GM18858 (cell line): ENCODE measurements around the gene FILIP1.
A peak's percentile ranks its signal among the peaks of the same experiment; 100 is the strongest.
"Not testable (repeated sequence)": the region's sequence is repeated elsewhere in the genome, so short reads cannot be mapped to it uniquely, and the experiment has no call there.

ENCODE experiments used
- ATAC-seq: cut with Tn5 transposase; IDR thresholded peaks from one replicate; pipeline ENCODE4 v1.9.1; 2021; ENCODE audit not compliant: unreplicated experiment

Gene FILIP1

DNA sequence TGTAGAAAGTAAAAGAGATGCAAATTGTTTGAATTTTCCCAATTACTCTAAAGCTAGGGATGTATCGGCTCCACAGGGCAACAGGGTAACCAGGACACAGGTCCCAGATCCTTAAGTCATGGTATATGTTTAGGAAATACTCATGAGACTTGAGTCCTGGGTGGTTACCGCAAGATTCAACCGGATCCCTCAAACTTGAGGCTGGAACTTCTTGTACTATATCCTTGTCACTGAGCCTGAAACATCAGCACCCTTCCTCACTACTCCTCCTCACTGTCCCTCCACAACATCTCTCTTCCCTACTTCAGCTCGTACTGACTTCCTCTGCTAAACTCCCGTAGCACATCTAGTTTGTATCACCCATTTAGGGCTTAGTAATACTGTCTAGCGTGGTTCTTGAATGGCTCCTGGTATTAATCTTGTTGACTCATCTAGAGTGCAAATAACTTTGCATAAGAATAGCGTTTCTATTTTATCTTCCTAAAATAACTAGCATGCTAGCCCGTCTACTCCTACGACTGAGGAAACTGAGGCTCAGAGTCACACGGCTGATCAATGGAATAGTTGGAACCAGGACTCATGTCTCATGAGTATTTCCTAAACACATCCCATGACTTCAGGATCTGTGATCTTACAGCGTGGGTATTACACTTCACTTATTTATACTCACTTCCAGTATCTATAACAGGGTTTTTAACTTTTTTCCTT, 72.1 kb downstream of the FILIP1 start:
- no peak for ATAC-seq

DNA sequence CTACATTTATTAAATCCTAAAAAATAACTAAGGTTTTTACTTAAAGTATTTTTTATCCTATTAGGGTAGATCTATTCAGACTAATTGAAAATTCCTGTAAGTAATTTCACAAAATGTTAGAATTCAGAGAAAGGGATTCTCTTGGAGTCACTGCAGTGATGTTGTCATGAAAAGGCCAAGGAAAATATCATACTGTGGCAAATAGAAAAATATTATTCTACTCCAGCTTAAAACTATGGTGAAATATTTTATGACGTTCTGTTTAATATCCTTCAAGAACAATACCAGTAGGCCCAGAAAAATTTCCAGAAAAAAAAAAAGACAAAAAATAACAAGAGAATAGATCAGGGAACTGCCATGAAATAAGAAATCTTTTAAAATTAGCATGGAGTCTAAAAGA, 73.6 kb downstream of the FILIP1 start:
- ATAC-seq = no peak

DNA sequence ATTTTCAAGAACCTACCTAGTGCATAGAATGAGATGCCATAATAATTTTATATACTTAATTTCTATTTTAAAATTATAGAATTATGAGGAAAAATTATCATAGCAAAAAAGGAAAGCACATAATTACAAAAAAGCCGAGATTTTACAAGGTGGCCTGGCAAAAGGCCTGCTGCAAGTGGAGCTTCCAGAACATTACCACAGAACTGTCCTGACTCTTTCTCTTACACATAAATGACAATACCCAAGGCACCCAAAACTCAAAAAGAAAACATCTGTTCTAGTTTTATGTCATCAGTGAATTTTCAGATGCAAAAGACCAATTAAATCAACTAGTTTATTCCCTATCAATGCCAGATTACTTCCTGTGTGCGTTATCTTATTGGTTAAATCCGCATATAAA, 74.2 kb downstream of the FILIP1 start:
- ATAC-seq = no peak

DNA sequence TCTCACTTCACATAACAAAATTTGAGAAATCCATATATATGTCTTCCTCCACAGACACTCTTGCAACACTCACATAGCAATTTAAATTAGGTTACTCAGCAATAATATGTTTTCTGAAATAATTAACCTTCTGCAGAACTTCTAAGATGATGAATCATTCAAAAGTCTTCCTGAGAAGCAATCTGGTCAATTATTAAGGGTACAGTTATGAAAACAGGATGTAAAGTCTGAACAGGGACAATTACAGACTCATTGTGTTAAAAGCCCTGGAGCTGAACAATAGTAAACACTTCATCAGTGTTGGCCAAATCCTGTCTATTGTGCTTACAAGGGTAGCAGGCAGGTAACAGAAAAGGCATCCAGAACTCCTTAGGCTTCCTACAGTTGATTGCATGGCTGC, 75.4 kb downstream of the FILIP1 start:
- ATAC-seq = peak; percentile 75

DNA sequence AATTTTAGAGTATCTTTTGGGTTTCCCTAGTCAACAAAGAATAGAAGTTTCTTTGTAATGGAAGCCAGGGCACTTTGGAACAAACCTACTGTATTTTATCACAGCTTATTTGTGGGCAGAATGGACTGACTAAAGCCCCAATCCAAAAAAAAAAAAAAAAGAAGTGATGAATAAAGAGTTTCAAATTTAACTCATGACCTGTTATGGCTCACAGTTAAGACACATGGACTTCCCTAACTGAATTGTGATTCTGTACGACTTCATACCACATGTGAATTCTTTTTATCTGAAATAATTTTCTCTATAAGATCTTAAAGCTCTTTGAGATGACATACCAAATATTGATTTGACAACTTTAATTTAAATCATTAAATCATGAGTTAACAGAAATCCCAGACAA, 77.2 kb downstream of the FILIP1 start:
- no peak for ATAC-seq

DNA sequence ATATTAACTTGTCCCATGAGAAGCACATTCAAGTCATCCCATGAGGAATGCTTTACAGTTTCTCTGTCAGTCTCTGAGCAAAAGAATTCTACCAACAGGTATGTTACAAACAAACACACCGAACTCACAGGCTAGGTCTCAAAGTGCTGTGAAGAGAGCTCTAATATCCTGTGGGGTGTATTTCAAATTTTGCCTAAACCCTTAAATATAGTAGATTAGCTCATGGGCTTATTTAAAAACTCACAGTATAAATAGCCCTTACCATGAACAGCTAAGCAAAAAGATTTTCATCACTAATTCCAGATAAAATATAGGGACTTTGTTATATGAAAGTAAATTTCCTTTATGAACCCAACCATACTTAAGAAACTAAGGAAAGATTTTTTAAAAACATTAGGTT, 77.8 kb downstream of the FILIP1 start:
- no peak for ATAC-seq

DNA sequence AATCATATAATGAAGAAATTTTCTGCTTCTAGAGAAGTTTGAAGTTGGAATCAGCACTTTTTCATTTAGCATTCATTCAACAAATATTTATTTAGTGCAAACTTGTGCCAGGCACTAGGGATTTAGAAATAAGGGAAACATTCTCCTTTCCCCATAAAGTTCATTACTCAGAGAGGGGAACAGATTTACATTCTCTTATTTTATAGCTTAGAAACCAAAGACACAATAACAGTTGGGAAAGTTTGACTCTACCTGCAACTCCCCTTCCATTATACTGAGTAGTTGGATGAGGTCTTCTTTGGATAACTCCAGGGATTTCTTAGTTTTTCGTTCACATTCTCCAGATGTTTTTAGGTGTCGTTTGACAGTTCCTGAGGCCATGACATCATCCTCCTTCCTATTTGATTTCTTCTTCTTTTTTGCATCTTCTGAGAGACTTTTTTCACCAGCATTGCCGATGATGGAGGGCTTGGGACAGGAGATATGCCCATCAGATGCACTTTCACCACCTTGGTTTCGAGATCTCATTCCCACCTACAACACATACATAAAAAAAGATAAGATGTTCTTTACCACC, 79.1 kb downstream of the FILIP1 start:
- no peak for ATAC-seq

DNA sequence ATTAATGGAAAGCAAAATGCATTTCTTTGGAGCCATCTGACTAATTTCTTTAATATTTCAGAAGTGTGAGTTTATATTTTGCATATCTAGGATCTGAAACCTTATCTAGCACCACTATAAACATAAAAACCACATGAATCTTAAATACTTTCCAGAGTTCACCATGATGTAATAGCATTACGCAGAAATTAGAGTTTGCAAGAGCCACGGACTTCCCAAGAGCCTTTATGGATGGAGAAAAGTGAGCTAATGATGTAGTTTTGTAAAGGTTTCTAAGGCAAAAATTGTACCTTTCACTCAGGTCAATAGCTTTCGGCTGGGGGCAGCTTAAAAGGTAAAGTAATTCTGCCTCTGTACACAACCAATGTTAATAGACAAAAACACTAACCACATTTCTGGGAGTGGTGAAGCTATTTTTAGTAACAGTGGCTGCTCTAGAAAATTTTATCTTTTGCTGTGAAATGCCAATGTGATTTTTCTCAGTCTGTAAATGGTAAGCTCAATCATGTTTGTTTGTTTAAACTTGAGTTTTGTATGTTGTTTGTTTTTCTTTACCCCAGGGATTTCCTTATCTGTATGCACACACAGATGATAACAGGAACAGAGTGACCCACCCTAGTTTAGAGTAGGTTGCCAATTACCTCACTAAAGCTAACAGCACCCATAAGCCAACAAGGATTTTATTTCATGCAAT, 80.5 kb downstream of the FILIP1 start:
- ATAC-seq = no peak

DNA sequence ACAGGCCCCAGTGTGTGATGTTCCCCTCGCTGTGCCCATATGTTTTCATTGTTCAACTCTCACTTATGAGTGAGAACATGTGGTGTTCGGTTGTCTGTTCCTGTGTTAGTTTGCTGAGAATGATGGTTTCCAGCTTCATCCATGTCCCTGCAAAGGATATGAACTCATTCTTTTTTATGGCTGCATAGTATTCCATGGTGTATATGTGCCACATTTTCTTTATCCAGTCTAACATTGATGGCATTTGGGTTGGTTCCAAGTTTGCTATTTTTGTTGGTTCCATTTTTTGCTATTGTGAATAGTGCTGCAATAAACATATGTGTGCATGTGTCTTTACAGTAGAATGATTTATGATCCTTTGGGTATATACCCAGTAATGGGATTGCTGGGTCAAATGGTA, 83.0 kb downstream of the FILIP1 start:
- not testable (repeated sequence) for ATAC-seq

DNA sequence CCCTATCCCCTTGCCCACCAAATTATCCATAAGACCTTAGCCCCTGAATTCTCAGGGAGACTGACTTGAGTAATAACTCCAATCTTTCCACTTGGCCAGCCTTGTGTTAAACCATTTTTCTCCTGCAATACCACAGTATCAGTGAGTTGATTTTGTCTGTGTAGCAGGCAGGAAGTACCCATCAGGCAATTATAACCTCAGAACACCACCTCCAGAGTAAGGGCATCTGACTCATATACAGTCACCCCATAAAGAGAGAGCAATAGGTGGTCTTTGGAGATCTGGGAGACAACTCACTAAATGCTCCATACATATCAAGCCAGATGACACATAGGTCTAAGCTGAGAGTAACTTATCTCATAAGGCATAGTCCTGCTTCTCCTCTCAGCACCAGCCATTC, 83.7 kb downstream of the FILIP1 start:
- no peak for ATAC-seq

DNA sequence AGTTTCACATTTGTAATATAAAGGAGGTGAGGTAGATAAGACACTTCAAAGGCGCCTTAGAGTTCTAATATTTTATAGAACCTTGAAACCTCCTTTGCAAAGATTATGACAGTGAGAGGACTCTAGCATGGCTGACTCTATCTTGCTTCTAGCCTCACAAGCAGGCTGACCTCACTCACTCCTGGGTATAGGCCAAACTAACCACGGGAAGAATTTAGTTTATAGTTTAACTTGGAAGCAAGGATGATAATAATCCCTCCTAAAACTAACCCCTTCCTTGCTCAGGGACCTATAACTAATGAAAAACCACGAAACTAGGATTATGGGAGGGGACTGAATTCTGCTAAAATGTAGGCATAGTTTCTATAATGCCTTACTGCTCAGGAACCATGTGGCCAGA, 84.3 kb downstream of the FILIP1 start:
- no peak for ATAC-seq

DNA sequence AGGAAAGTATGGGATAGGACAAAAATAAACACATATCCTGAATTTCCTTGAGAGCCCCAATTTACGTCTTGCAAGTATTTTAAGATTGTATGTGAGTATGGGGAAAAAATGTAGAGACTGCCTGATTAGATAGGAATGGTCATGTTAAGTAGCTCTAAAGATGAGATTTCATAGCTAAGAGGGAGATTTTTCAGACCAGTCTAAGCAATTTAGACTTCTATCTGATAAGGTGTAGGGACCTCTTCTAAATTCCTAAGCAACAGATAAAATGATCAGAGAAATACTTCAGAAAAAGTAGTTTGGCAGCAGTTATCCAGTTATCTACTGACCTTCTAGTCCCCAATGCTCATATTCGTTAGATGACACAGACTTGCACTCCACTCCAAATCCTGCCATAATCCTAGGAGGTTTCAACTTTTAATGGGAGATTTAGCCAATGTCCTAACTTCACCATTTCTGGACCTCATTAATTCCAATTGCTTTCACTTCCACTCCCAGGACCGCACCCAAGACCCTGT, 90.0 kb downstream of the FILIP1 start:
- ATAC-seq = no peak

DNA sequence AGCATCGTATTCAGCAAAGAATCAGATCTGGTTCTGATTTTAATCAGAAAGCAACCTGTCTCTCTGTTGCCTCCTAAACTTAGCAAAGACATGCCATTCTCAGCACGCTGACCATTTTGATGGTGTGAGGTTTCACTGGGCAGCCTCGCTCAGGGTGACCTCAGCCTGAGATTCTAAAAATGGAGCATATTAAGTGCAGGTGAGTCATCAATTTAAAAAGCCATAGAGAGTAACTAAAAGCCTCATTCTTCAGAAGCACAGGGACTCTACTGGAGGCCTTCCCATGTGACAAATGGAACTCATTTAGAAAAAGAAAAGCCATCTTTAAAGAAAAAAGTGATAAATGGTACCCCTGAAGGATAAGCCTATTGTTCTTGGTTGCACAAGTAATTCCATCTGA, 91.3 kb downstream of the FILIP1 start:
- no peak for ATAC-seq

DNA sequence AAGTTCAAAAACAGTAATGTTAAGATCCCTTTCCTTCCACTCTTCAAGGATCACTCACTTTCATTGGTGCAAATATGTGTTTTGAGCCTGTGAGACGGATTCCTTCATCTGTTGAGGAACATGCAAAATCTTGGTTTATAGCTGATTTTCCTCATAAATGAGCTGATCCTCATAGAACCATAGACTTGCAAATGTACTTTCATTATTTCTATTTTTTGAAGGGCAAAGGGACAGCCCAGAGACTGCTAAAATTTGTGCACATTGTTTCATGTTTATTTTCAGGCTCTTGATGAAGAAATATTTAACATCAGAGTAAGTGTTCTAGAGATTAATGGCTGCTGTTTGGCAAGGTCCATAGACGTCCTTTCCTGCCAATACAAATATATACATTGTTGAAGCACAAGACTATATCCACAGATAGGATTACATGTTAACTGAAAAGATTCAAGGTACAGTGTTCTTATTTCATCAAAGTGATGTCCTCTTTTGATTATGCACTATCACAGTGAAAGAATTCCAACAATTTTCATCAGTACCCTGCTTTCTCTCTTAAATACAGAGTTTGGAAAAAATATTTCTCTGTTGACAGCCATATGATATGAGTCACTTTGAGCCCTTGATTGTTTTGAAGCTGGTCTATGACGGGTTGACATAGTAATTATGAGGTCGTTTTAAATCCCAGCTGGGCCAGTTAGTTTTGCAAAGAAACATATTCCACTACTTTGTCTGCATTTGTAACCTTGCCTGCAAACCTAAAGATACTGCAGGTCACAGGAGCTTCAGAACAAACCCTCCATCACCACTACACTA, 95.7 kb downstream of the FILIP1 start:
- no peak for ATAC-seq

DNA sequence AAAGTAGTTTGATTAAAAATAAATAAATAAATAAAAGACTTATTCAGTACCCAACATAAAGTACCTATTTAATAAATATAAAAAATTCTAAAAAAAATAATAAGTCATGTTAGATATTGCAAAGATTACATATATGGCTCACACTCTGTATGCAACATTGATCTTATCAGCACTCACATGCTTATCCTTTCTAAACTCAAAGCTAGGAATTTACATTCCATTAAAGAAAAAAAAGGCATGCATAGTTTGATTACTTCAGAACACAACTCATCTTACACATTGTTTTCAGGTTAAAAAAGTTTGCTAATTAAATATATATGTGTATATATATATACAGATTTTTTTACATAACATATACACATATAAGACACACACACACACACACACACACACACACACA, 96.4 kb downstream of the FILIP1 start:
- ATAC-seq = no peak

DNA sequence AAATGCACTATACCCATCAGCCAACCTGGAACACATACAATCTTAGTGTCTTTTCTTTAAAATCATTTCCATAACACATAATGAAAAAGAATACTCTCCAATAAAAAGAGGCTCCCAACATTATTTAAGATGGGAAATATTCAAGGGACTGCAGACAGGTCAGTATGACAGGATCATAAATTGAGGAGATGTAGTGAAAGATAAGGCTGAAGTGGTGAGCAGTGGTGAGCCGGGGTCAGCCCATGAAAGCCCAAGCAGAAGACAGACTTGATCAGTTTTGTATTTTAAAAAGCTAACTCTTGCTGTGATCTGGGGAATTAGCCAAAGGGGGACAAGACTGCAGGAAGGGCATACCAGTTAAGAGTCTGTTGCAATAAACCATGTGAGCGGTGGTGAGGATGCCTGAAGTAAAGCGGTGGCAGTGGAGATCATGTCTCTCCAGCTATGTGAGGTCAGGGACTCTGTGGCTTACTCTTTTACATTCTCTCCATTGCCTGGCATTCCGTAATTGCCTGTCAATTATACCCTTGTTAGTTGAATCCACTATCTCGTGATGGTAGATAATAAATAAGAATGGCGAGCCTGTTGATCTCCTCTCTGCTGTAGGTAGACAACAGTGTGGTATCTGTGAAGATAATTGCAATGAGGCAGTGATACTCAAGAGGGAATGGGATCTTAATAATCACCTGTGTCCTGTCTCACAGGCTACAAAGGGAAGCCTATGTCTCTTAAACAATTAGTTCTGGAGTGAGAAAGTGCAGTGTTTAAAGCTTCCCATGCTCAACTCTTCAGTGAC, 97.4 kb downstream of the FILIP1 start:
- no peak for ATAC-seq

DNA sequence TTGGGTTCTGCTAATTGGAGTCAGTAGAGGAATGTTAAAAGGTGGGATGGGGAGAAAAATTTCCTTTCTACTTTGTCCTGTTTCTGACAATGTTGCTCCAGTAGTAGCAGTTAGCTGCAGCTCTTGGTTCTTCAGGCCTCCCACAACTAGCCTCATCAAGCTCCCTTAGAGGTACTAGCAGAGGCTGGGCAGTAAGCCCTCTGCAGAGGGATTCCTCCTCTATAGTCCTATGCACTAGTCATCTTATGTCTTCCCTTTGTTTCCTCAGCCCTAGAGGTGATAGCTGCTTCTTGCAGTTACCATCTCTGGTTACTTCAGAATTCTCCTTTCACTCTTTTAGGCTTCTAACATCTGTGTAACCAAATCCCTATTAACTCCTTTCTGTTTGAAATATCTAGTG, 99.8 kb downstream of the FILIP1 start:
- no peak for ATAC-seq

DNA sequence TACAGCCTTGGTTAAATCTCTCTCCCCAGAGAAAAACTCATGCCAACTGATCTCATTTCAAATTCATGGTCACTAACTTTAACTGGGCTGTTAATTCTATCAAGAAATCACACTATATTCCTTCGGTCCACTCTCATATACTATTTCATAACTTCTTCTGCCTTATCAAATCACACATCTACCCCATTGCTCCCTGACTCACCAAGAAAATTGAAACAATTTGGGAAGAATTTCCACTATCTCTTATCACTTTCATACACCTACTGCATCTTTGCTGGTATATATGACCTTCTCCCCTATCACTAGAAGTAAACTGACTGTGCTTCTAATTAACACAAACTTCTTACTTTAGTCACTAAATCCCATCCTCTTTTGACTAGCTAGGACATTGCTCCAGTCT, 102.3 kb downstream of the FILIP1 start:
- ATAC-seq = no peak

DNA sequence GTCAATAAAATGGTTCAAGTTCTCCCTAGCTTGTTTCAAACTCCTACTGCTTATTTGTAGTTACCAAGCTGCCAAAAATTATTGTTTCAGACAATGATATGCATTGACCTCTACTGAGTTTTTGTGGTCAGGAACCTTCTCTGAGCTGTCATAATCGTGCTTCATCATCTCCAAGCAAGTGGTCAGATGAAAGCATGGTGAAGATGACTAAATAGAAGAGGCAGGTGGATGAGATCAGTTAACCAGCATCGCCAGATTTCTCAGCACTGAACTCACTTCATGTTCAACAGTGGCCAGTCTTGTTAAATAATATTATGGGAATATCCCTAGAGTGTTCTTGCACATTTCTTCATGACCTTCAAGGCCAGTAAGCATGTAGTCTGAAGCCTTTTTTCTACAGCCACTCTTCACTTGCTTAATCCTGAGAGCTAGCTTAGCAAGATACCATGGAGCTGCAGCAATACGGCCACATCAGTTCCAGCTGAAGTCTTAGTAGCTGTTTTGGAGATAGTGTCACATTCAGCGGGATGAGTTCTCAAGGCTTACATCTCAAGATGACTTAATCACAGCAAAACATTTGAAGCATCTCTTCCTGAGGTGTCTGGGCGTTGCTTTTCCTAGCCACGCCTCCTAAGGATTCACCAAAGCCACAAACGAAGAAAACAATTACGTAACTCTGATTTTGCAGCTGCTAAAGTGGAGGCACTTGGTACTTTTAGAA, 107.4 kb downstream of the FILIP1 start:
- ATAC-seq = no peak

DNA sequence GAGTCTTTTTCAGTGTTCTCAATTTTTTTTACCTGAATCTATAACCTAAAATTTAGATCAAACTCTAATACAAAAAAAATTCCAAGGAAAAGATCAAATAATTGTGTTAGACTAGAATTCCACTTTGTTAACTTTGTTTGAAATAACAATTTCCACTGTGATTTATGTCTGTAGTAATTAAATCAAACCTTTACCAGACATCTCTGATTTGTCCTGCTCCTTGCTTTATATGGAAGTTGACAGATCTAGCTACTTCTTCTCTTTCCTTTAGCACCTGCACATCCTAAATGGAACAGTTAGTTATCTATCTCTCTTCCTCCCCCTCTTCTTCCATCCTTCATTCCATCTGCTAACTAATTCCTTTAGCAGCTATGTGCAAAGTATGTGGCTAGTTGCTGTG, 109.5 kb downstream of the FILIP1 start:
- no peak for ATAC-seq
